C4-2B (cell line): Measurements from ENCODE around the gene GNGT2.

Experiments
- ZFX ChIP-seq: fragments of 450-650 bp; IDR thresholded peaks from 2 replicates; pipeline ENCODE4 v1.6.1; 2017
- TF ChIP-seq, protein P1 (sequence below): fragments of 450-650 bp; conservative IDR thresholded peaks from 2 replicates; pipeline ENCODE4 v1.5.1; 2017; ENCODE audit warnings: mild to moderate bottlenecking

- TF ChIP-seq, protein P1, sequence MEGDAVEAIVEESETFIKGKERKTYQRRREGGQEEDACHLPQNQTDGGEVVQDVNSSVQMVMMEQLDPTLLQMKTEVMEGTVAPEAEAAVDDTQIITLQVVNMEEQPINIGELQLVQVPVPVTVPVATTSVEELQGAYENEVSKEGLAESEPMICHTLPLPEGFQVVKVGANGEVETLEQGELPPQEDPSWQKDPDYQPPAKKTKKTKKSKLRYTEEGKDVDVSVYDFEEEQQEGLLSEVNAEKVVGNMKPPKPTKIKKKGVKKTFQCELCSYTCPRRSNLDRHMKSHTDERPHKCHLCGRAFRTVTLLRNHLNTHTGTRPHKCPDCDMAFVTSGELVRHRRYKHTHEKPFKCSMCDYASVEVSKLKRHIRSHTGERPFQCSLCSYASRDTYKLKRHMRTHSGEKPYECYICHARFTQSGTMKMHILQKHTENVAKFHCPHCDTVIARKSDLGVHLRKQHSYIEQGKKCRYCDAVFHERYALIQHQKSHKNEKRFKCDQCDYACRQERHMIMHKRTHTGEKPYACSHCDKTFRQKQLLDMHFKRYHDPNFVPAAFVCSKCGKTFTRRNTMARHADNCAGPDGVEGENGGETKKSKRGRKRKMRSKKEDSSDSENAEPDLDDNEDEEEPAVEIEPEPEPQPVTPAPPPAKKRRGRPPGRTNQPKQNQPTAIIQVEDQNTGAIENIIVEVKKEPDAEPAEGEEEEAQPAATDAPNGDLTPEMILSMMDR, result no peak
- no peak for TF ChIP-seq ZFX
Measured at GRCh38 chr17:49235896-49236295, 25.5 kb upstream of the GNGT2 start.
